Measurements from ENCODE around the gene ST8SIA5.

Gene ST8SIA5

DNA sequence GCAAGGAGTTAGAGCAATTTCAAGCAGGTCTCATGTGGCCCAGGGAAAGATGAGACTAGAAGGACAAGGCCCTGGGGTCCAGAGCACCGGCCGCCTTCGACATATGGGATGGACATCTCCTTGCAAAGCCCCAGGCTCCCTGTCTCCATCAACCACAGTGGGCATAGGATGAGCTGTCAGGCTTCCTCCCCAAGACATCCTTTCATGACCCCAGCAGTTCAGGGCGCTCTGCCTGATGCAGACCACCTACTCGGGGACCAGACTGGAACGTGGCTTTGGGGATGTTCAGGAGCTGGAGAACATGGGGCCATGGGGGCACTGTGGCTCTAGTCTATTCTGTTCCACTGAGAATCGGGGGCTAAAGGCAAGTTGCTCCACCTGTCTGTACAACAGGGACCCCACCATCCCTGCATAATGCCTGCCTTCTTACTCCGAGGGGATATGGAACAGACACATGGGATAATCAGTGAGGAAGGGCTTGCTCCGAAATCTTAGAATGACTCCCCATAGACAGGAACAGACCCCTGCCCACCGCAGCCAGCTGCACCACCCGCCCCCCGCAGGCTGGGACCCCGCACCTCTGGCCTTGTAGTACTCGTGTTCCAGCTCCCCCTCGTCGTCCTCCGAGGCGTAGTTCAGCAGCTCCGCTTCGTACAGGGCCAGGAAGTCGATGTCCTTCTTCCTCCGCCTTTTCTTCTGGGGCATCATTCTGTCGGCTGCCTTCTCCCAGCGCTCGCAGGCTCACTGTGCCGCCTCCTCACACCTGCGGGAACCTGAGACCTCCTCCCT lies 100.3 kb downstream of the ST8SIA5 start:
- Histone ChIP-seq H3K79me2 (ENCODE audit: insufficient read depth, low read depth) (no peaks in the 10 kb centered on the region), H3K4me1 (ENCODE audit: low read depth, poor library complexity, severe bottlenecking) (no peaks in the 10 kb centered on the region), H2AFZ (ENCODE audit: low read depth) (no peak overlapping the region), H3K4me2 (no peak overlapping the region), H4K20me1 (ENCODE audit: insufficient read depth) (no peaks in the 10 kb centered on the region), H3K36me3 (ENCODE audit: insufficient read depth) (no peaks in the 10 kb centered on the region), H3K27me3 (ENCODE audit: insufficient read depth, low read depth) (no peaks in the 10 kb centered on the region), H3K27ac (no peak overlapping the region), H3K9ac (no peak overlapping the region), H3K4me3 (IDR thresholded peaks at IDR 0.05; ENCODE audit: insufficient read depth, low read depth, low read length) (no peak overlapping the region)
- TF ChIP-seq, protein P1, sequence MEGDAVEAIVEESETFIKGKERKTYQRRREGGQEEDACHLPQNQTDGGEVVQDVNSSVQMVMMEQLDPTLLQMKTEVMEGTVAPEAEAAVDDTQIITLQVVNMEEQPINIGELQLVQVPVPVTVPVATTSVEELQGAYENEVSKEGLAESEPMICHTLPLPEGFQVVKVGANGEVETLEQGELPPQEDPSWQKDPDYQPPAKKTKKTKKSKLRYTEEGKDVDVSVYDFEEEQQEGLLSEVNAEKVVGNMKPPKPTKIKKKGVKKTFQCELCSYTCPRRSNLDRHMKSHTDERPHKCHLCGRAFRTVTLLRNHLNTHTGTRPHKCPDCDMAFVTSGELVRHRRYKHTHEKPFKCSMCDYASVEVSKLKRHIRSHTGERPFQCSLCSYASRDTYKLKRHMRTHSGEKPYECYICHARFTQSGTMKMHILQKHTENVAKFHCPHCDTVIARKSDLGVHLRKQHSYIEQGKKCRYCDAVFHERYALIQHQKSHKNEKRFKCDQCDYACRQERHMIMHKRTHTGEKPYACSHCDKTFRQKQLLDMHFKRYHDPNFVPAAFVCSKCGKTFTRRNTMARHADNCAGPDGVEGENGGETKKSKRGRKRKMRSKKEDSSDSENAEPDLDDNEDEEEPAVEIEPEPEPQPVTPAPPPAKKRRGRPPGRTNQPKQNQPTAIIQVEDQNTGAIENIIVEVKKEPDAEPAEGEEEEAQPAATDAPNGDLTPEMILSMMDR (conservative IDR thresholded peaks at IDR 0.05; ENCODE audit: low read depth, low read length), result no peak

DNA sequence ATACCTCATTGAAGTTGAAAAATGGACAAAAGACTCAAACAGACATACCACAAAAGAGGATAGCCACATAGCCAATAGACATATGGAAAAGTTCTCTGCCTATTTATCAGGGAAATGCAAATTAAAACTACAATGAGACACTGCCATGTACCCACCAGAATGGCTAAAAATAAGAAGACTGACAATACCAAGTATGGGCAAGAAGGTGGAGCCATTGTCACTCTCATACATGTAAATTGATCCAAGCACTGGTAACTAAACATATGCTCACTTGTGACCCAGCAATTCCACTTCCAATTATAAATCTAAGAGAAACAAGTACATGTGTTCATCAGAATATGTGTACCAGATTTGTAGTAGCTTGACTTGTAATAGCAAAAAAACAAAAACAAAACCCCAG lies 104.5 kb downstream of the ST8SIA5 start:
- H3K79me2 ChIP-seq (ENCODE audit: insufficient read depth, low read depth), result no peaks in the 10 kb centered on the region
- H3K9ac ChIP-seq, result no peak overlapping the region
- TF ChIP-seq, protein P1 (conservative IDR thresholded peaks at IDR 0.05; ENCODE audit: low read depth, low read length), result no peak
- no peaks in the 10 kb centered on the region for H4K20me1 ChIP-seq (ENCODE audit: insufficient read depth)
- H2AFZ ChIP-seq (ENCODE audit: low read depth), result no peak overlapping the region
- no peak overlapping the region for H3K4me2 ChIP-seq
- H3K36me3 ChIP-seq (ENCODE audit: insufficient read depth), result no peaks in the 10 kb centered on the region
- no peak overlapping the region for H3K27ac ChIP-seq
- no peaks in the 10 kb centered on the region for H3K27me3 ChIP-seq (ENCODE audit: insufficient read depth, low read depth)
- no peaks in the 10 kb centered on the region for H3K4me1 ChIP-seq (ENCODE audit: low read depth, poor library complexity, severe bottlenecking)
- no peak overlapping the region for H3K4me3 ChIP-seq (IDR thresholded peaks at IDR 0.05; ENCODE audit: insufficient read depth, low read depth, low read length)

DNA sequence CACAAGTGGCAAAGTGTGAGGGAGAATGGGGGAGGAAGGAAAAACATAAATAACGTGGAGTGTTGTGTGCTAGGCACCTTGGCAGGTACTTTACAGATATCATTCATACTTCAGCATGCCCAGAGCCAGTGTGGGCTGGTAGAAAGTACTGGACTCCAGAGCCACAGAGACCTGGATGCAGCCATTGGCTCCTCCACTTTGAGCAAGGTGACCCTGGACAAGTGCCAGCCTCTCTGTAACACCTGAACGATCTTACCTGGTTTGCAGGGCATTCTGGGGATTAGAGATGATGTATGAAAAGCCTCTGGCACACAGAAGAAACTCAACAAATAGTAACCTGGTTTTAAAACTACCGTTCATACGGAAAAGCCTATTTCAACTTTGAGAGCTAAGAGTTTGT lies 106.2 kb downstream of the ST8SIA5 start:
- H3K27me3 ChIP-seq (ENCODE audit: insufficient read depth, low read depth), result no peaks in the 10 kb centered on the region
- no peak overlapping the region for H3K4me2 ChIP-seq
- H3K36me3 ChIP-seq (ENCODE audit: insufficient read depth), result no peaks in the 10 kb centered on the region
- H2AFZ ChIP-seq (ENCODE audit: low read depth), result no peak overlapping the region
- TF ChIP-seq, protein P1 (conservative IDR thresholded peaks at IDR 0.05; ENCODE audit: low read depth, low read length), result no peak
- H4K20me1 ChIP-seq (ENCODE audit: insufficient read depth), result no peaks in the 10 kb centered on the region
- no peaks in the 10 kb centered on the region for H3K4me1 ChIP-seq (ENCODE audit: low read depth, poor library complexity, severe bottlenecking)
- H3K79me2 ChIP-seq (ENCODE audit: insufficient read depth, low read depth), result no peaks in the 10 kb centered on the region
- no peak overlapping the region for H3K4me3 ChIP-seq (IDR thresholded peaks at IDR 0.05; ENCODE audit: insufficient read depth, low read depth, low read length)
- no peak overlapping the region for H3K27ac ChIP-seq
- H3K9ac ChIP-seq, result no peak overlapping the region

GRCh38 chr18:46649071-46649862 lies 107.6 kb downstream of the ST8SIA5 start:
- no peak overlapping the region for H2AFZ ChIP-seq (ENCODE audit: low read depth)
- no peaks in the 10 kb centered on the region for H4K20me1 ChIP-seq (ENCODE audit: insufficient read depth)
- TF ChIP-seq, protein P1 (conservative IDR thresholded peaks at IDR 0.05; ENCODE audit: low read depth, low read length), result no peak
- no peaks in the 10 kb centered on the region for H3K36me3 ChIP-seq (ENCODE audit: insufficient read depth)
- no peak overlapping the region for H3K4me3 ChIP-seq (IDR thresholded peaks at IDR 0.05; ENCODE audit: insufficient read depth, low read depth, low read length)
- H3K79me2 ChIP-seq (ENCODE audit: insufficient read depth, low read depth), result no peaks in the 10 kb centered on the region
- H3K4me2 ChIP-seq, result no peak overlapping the region
- no peaks in the 10 kb centered on the region for H3K27me3 ChIP-seq (ENCODE audit: insufficient read depth, low read depth)
- no peak overlapping the region for H3K9ac ChIP-seq
- H3K4me1 ChIP-seq (ENCODE audit: low read depth, poor library complexity, severe bottlenecking), result no peaks in the 10 kb centered on the region
- H3K27ac ChIP-seq, result no peak overlapping the region

Measured in KMS-11 (cell line).